Measurements from ENCODE around the gene RAD52.
"Not testable (repeated sequence)": the region's sequence is repeated elsewhere in the genome, so short reads cannot be mapped to it uniquely, and the experiment has no call there.

The RAD52 gene

GRCh38 chr12:944211-944610 is 5.3 kb downstream of the RAD52 start:
- TF ChIP-seq CTCF (conservative IDR thresholded peaks at IDR 0.05): no peak
- TF ChIP-seq ZFX (IDR thresholded peaks at IDR 0.05): no peak
- no peak overlapping the region for H3K27ac ChIP-seq

DNA sequence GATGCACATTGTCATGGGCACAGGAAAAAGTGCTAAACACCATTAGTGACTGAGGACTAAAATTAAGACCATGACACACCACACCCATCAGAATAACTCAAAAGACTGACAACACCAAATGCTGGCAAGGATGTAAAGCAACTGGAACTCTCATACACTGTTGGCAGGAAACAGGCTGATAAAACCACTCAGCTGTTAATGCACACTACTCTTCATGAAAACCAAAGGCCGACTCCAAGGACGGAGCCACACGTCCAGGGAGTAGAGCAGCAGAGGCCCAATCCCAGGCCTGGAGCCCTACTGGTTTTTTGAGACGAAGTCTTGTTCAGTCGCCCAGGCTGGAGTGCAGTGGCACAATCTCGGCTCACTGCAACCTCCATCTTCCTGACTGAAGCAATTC is 6.4 kb downstream of the RAD52 start:
- H3K27ac ChIP-seq: no peak overlapping the region
- no peak for TF ChIP-seq CTCF (conservative IDR thresholded peaks at IDR 0.05)
- no peak for TF ChIP-seq ZFX (IDR thresholded peaks at IDR 0.05)

GRCh38 chr12:938810-939209 is 10.7 kb downstream of the RAD52 start:
- TF ChIP-seq ZFX (IDR thresholded peaks at IDR 0.05) (no peak), CTCF (conservative IDR thresholded peaks at IDR 0.05) (no peak)

GRCh38 chr12:936377-937345 is 12.8 kb downstream of the RAD52 start:
- TF ChIP-seq CTCF (conservative IDR thresholded peaks at IDR 0.05) (no peak), ZFX (IDR thresholded peaks at IDR 0.05) (no peak)

More at GRCh38 chr12:938810-939209, 10.7 kb downstream of the RAD52 start:
- no peak overlapping the region for H3K27ac ChIP-seq

DNA sequence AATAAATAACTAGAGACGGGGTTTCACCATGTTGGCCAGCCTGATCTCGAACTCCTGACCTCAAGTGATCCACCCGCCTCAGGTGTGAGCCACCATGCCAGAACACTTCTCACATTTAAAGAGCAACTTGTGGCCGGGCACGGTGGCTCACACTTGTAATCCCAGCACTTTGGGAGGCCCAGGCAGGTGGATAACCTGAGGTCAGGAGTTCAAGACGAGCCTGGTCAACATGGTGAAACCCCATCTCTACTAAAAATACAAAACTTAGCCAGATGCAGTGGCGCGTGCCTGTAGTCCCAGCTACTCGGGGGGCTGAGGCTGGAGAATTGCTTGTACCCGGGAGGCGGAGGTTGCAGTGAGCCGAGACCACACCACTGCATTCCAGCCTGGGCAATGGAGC is 13.6 kb downstream of the RAD52 start:
- H3K27ac ChIP-seq: not testable (repeated sequence)

More at GRCh38 chr12:936377-937345, 12.8 kb downstream of the RAD52 start:
- no peak overlapping the region for H3K27ac ChIP-seq

DNA sequence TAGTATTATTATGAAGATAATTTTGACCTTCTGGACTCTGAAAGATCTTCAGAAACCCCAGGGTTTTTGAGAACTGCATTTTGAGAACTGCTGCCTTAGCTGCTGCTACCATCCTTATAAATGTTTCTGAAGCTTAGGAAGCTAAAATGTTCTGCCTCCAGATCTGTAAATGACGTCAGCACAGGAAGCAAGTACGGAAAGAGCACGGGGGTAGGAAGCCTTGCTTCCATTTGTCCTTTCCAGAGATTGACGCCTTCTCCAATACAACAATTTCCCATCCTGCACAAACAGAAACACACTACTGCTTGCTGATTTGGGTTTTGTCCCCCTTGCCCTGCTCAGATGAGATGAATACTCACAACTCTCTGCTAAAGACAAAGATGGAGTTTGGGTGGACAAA is 17.9 kb downstream of the RAD52 start:
- no peak for TF ChIP-seq CTCF (conservative IDR thresholded peaks at IDR 0.05)
- no peak for TF ChIP-seq ZFX (IDR thresholded peaks at IDR 0.05)
- H3K27ac ChIP-seq: no peak overlapping the region

DNA sequence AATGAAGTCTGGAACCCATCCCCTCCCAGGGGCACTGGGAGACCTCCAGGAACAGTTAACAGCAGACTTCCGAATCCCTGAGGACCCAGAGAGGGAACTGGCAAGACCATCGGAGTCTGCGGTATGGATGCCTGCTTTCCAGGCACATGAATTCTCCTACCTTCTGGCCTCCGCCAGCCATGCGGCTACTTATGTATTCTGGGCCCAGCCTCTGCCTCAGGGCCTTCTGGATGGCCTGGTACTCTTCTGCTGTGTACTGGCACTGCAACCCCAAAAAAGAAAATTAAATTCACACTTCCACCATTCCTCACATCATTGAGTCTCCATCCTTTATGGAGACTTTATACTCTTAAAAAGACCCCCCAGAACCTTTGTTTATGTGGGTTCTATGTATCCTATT is 18.4 kb downstream of the RAD52 start:
- TF ChIP-seq ZFX (IDR thresholded peaks at IDR 0.05) (no peak), CTCF (conservative IDR thresholded peaks at IDR 0.05) (no peak)
- H3K27ac ChIP-seq: no peak overlapping the region

DNA sequence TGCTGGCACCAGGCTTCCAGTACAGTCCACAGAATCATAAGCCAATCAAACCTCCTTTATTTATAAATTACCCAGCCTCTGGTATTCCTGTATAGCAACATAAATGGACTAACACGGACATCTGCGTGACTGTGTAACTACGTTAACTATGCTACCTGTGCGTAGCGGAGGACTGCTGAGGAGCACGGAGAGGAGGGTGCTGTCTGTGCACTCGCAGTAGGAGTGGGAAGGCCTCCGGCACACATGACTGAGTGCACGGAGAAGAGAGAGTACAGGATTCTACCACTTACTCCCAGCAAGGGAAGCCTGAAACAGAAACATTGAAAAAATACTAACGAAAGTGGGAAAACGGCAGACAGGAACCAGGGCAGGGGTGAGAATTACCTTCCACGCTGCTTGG is 22.9 kb downstream of the RAD52 start:
- no peak overlapping the region for H3K27ac ChIP-seq

More for the DNA sequence above, 22.9 kb downstream of the RAD52 start:
- no peak for TF ChIP-seq ZFX (IDR thresholded peaks at IDR 0.05)
- TF ChIP-seq CTCF (conservative IDR thresholded peaks at IDR 0.05): no peak
